H1 (cell line): Measurements from ENCODE around the gene ZNF618. TPM values are rescaled to one million over a fixed set of nuclear protein-coding genes. Genes with fewer than 3 reads are reported as not detected.

Experiments
- CBX8 ChIP-seq: fragments of 300-800, 300-1000 bp; sonication (generic); IDR thresholded peaks from 2 replicates; pipeline ENCODE4 v1.7.1; 2016; ENCODE audit warnings: low read depth, low read length, borderline replicate concordance
- CTBP2 ChIP-seq: IDR thresholded peaks from 2 replicates; pipeline ENCODE4 v1.7.0; 2011; ENCODE audit warnings: borderline replicate concordance, mild to moderate bottlenecking, moderate library complexity, mixed read lengths, low read length; ENCODE audit not compliant: insufficient read depth, insufficient read length
- JUN ChIP-seq: IDR thresholded peaks from 2 replicates; pipeline ENCODE4 v1.6.1; 2011; ENCODE audit warnings: low read depth, mild to moderate bottlenecking, improper control_type of control experiment, low read length
- KDM1A ChIP-seq: fragments of 200-600, 300-600 bp; sonication (generic); IDR thresholded peaks from 2 replicates; pipeline ENCODE4 v1.7.1; 2016; ENCODE audit warnings: mild to moderate bottlenecking, low read length, borderline replicate concordance
- PHF8 ChIP-seq: fragments of 200-600 bp; sonication (generic); conservative IDR thresholded peaks from 2 replicates; pipeline ENCODE4 v1.7.1; 2012; ENCODE audit warnings: low read depth, mild to moderate bottlenecking, inconsistent platforms, low read length, moderate library complexity
- SIN3A ChIP-seq, 2 experiments: IDR thresholded peaks in 1 of 2; conservative IDR thresholded peaks in 1 of 2; 2 replicates each; pipeline ENCODE4 v1.6.1; 2011 to 2012; ENCODE audit warnings: low read length in 2 of 2, improper control_type of control experiment in 1 of 2, low read depth in 1 of 2, mild to moderate bottlenecking in 1 of 2
- SUZ12 ChIP-seq: fragments of 200-600 bp; sonication (generic); IDR thresholded peaks from 2 replicates; pipeline ENCODE4 v1.6.1; 2012; ENCODE audit warnings: mild to moderate bottlenecking, inconsistent platforms, low read length, moderate library complexity, mixed read lengths
- polyA plus RNA-seq, 7 experiments: library from polyadenylated mRNA; depleted of rRNA in 3 of 7; stranded (reverse) in 5 of 7; unstranded in 2 of 7; fragments of >200 nt in 5 of 7; fragments of 200-250 nt in 2 of 7; gene quantifications; 1 replicate in 5 of 7; 2 replicates in 1 of 7; 4 replicates in 1 of 7; pipeline versions ENCODE4 v1.2.1 to v1.2.3, GENCODE V29; 2011 to 2013; ENCODE audit warnings: missing spikeins in 2 of 7, mixed read lengths in 2 of 7
- total RNA-seq: library from RNA; stranded (reverse); fragmentation: NEBNext Ultra II Directional; extraction: Animal tissue kit (Norgen Biotek cat#: 25700); gene quantifications from 2 replicates; pipeline ENCODE4 v1.2.1, GENCODE V29; 2021
- TF ChIP-seq, protein P1 (sequence below), 3 experiments: IDR thresholded peaks; 1 replicate in 2 of 3; 2 replicates in 1 of 3; pipeline versions ENCODE4 v1.5.1 to v1.6.1; 2011; ENCODE audit warnings: low read length in 3 of 3, mild to moderate bottlenecking in 3 of 3, inconsistent platforms in 2 of 3, low read depth in 1 of 3, moderate library complexity in 1 of 3; ENCODE audit not compliant: insufficient read depth in 1 of 3; ENCODE audit errors: control extremely low read depth in 1 of 3
- TF ChIP-seq, protein P2 (sequence below): IDR thresholded peaks from 2 replicates; pipeline ENCODE4 v1.6.1; 2012; ENCODE audit warnings: low read length, inconsistent platforms

The ZNF618 gene
- total and polyA plus RNA-seq, 2 of the 8 experiments (the other 6 are each of a cell fraction or from before 2014, with no cell fraction given) = 9.6 to 28.5 TPM

DNA sequence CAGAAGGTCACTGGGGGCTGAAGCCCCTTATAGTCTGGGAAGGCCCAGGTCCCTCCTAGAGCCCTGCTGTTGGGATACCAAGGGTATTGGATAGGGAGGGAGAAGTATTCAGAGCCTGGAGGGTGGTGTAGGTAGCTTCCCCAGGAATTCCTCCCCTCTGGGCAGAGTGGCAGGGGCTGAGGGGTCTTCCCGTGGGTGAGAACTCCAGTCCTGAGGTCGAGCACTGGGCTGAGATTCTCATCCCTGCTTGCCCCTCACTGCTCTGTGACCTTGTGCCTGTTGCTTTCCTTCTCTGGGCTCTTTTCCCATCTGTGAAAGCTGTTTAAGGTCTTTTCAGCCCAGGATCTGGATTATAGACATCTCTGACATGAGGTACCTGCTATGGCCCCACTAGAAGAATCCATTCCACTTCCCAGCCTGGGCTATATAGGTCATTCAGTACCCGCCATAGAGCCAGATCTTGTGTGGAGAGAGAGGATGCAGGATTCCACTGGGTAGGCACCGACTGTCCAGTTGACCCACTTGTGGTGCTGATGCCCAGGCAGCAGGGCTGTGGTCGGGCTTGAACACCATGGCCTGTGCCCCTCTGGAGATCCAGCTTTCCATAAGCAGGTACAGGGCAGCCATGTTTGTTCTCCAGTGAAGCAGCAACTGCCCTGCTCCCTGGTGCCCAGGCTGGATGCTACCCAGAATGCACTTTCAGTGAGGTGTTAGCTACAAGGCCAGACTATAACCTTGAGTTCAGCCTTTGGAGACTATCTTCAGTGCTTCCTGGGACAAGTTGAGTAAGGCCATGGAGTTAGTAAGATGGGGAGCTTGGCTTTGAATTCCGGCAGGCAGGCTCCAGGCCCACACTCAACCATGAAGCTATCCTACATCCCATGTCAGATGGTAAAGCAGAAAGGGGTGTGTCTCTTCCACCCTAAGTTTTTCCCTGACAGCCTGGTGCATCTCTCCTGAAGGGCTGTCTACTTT, 141.9 kb downstream of the ZNF618 start (continued):
- TF ChIP-seq, protein P1, sequence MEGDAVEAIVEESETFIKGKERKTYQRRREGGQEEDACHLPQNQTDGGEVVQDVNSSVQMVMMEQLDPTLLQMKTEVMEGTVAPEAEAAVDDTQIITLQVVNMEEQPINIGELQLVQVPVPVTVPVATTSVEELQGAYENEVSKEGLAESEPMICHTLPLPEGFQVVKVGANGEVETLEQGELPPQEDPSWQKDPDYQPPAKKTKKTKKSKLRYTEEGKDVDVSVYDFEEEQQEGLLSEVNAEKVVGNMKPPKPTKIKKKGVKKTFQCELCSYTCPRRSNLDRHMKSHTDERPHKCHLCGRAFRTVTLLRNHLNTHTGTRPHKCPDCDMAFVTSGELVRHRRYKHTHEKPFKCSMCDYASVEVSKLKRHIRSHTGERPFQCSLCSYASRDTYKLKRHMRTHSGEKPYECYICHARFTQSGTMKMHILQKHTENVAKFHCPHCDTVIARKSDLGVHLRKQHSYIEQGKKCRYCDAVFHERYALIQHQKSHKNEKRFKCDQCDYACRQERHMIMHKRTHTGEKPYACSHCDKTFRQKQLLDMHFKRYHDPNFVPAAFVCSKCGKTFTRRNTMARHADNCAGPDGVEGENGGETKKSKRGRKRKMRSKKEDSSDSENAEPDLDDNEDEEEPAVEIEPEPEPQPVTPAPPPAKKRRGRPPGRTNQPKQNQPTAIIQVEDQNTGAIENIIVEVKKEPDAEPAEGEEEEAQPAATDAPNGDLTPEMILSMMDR (IDR thresholded peaks at IDR 0.05; ENCODE audit: control extremely low read depth in 1 of 3, insufficient read depth in 1 of 3, low read depth in 1 of 3, low read length in 3 of 3) = no peak
- TF ChIP-seq CBX8 (no peak), KDM1A (no peak), JUN (no peak), CTBP2 (no peak), PHF8 (no peak), SUZ12 (no peak), SIN3A (conservative IDR thresholded peaks at IDR 0.05 in 1 of 2, IDR thresholded peaks at IDR 0.05 in 1 of 2; ENCODE audit: low read depth in 1 of 2, low read length in 2 of 2) (no peak)
- TF ChIP-seq, protein P2, sequence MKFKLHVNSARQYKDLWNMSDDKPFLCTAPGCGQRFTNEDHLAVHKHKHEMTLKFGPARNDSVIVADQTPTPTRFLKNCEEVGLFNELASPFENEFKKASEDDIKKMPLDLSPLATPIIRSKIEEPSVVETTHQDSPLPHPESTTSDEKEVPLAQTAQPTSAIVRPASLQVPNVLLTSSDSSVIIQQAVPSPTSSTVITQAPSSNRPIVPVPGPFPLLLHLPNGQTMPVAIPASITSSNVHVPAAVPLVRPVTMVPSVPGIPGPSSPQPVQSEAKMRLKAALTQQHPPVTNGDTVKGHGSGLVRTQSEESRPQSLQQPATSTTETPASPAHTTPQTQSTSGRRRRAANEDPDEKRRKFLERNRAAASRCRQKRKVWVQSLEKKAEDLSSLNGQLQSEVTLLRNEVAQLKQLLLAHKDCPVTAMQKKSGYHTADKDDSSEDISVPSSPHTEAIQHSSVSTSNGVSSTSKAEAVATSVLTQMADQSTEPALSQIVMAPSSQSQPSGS = no peak
- TF ChIP-seq, all 59 proteins: peak for 0
